Body of pancreas (tissue), 4 donors: ENCODE results near the gene TPD52L1. TPM values are rescaled to one million over a fixed set of nuclear protein-coding genes. Genes with fewer than 3 reads are reported as not detected.

Source experiments
- ATAC-seq: fragments of 150-250 bp; one replicate; pipeline ENCODE4 v1.9.1; 2016
- DNase-seq, 4 donors: peaks; one replicate each; pipeline ENCODE4 v3.0.0-alpha.2; 2019
- H3K27ac ChIP-seq, 4 donors: fragments of 200-600 bp; sonication (generic); 1 replicate in 3 of 4; 2 replicates in 1 of 4; pipeline versions ENCODE4 v1.5.1 to v1.6.1; 2016 to 2019; ENCODE audit warnings: mild to moderate bottlenecking in 1 of 4, mixed read lengths in 1 of 4, moderate library complexity in 1 of 4
- H3K27me3 ChIP-seq, 2 donors: fragments of 200-600 bp; sonication (generic); one replicate each; pipeline ENCODE4 v1.6.0; 2016; ENCODE audit warnings: mild to moderate bottlenecking in 1 of 2
- H3K36me3 ChIP-seq, 2 donors: fragments of 200-600 bp; sonication (generic); replicated peaks in 1 of 2; 2 replicates each; pipeline ENCODE4 v1.5.1; 2016; ENCODE audit warnings: low read depth in 2 of 2; ENCODE audit not compliant: insufficient read depth in 1 of 2
- H3K4me1 ChIP-seq: fragments of 200-600 bp; sonication (generic); one replicate; pipeline ENCODE4 v1.6.0; 2016
- H3K4me3 ChIP-seq, 2 donors: fragments of 200-600 bp; sonication (generic); 1 replicate in 1 of 2; 2 replicates in 1 of 2; pipeline ENCODE4 v1.5.1; 2016 to 2019
- H3K9me3 ChIP-seq, 3 donors: fragments of 200-600 bp; sonication (generic); 1 replicate in 2 of 3; 2 replicates in 1 of 3; pipeline ENCODE4 v1.5.1; 2016
- CTCF ChIP-seq, 7 experiments: fragments of 450-650 bp in 4 of 7; fragments of 200-600 bp in 3 of 7; sonication (generic) in 3 of 7; IDR thresholded peaks; one replicate each; pipeline ENCODE4 v1.5.1; 2016 to 2019; ENCODE audit warnings: antibody characterized with exemption in 7 of 7
- POLR2A ChIP-seq, 3 donors: fragments of 450-650 bp; IDR thresholded peaks; one replicate each; pipeline ENCODE4 v1.6.1; 2016; ENCODE audit warnings: antibody characterized with exemption in 3 of 3, mild to moderate bottlenecking in 2 of 3
- WGBS, 2 donors: methylation state at CpG; one replicate each; pipeline ENCODE4 v1.1.5; 2017; 5-methylcytosine and 5-hydroxymethylcytosine counted together
- intact Hi-C: fragments of 100-400 bp; cut with DNase I; formaldehyde crosslinking; loops from one replicate; pipeline ENCODE4 v1.15.1; 2023
- total RNA-seq, 2 donors: library from RNA; depleted of rRNA; stranded (reverse); fragments of >200 nt; gene quantifications; one replicate each; pipeline ENCODE4 v1.1.0, GENCODE V29; 2016

TPD52L1 gene
- total RNA-seq, 2 donors from 2014 or later, result 33.3 to 101 TPM

DNA sequence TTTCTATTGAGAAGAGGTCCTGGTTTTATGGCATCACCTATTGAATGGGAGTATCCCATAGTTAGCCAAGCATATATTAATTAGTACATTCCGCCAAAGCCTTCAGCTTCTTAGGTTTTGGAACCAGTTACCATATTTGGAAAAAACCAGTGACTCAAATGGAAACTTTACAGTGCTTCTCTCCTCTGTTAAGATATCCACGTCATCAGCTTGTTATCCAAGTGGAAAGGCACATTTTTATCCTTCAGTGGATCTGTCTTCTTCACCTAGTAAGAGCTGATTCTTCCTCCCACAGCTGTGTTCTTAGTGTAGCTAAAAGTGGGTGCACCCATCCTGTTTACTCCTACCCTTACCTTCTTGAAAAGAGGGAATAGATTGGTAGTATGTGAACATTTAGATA, 34.5 kb downstream of the TPD52L1 start:
- TF ChIP-seq CTCF (IDR thresholded peaks at IDR 0.05), result no peak
- TF ChIP-seq POLR2A (IDR thresholded peaks at IDR 0.05), result no peak
- ATAC-seq, result no peak
- DNase-seq, result no peak
- H3K4me1 ChIP-seq, result peaks cover 27% of the 10 kb centered on the region
- no peak overlapping the region for H3K4me3 ChIP-seq
- no peaks in the 10 kb centered on the region for H3K27me3 ChIP-seq
- intact Hi-C loops, result no loop called here
- 75 to 87% methylated on average over 2 of the region's 2 CpGs for WGBS, 2 donors
- no peaks in the 10 kb centered on the region for H3K36me3 ChIP-seq
- H3K27ac ChIP-seq, result no peak overlapping the region
- H3K9me3 ChIP-seq, result no peaks in the 10 kb centered on the region

DNA sequence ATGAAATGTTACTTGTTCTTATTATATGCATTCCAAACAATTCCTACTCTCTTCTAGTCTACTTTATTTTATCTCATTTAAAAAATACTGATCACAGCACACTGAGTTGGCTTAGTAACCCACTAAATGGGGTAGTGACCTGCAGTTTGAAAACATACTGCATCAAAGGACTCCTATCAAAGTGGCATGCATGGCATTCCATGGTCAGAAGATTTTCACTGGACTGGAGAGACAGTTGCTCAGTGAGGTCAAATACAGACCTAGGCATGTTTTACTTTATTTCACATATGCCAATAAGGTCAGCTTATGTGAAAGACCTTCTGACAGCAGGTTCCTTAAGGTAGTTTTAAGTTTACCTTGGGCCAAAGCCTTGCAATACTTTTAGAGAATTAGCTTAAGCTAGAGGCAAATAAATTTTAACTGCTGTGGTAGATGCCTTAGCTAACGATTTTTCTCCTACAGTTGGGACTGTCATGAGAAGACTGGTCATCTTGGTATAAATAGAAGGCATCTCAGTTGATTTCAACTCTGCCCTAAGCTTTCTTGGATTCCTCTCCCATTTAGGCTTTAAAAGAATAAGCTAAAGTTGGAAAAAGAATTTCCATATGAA, 35.1 kb downstream of the TPD52L1 start:
- Histone ChIP-seq H3K9me3 (no peaks in the 10 kb centered on the region), H3K36me3 (no peaks in the 10 kb centered on the region), H3K4me1 (peaks cover 24% of the 10 kb centered on the region), H3K4me3 (no peak overlapping the region), H3K27me3 (no peaks in the 10 kb centered on the region), H3K27ac (peak overlapping the region in 2 of 4 donors; percentile 13 to 46)
- 39 to 46% methylated on average over 1 of the region's 1 CpG for WGBS, 2 donors
- DNase-seq (no peak), ATAC-seq (no peak)
- intact Hi-C loops, result no loop called here
- TF ChIP-seq POLR2A (IDR thresholded peaks at IDR 0.05) (no peak), CTCF (IDR thresholded peaks at IDR 0.05) (no peak)

DNA sequence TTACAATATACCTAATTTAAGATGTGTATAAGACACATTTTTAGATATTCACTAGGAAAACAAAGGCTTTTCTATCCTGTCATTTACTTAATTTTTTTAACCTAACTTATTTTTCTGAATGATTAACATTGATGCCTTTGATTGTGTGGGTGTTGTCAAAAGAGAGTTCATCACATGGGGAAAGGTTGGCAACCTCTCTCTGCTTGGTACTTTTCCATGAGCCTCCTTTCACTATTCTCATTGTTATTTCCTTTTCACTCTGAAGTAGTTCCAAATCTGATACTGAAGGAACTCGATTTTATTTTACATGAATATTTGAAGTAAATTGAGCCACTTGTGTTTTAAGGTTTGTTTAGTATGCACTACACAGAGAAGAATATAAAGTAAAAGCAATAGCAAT, 35.9 kb downstream of the TPD52L1 start:
- 12 to 19% methylated on average over 1 of the region's 1 CpG for WGBS, 2 donors
- Histone ChIP-seq H3K4me1 (peaks cover 28% of the 10 kb centered on the region), H3K9me3 (no peaks in the 10 kb centered on the region), H3K4me3 (no peak overlapping the region), H3K27me3 (no peaks in the 10 kb centered on the region), H3K36me3 (no peaks in the 10 kb centered on the region), H3K27ac (peak overlapping the region in 2 of 4 donors; percentile 13 to 46)
- ATAC-seq (no peak), DNase-seq (peak in 1 of 4 donors; percentile 33)
- intact Hi-C loops, result no loop called here
- no peak for TF ChIP-seq CTCF (IDR thresholded peaks at IDR 0.05)
- TF ChIP-seq POLR2A (IDR thresholded peaks at IDR 0.05), result no peak

DNA sequence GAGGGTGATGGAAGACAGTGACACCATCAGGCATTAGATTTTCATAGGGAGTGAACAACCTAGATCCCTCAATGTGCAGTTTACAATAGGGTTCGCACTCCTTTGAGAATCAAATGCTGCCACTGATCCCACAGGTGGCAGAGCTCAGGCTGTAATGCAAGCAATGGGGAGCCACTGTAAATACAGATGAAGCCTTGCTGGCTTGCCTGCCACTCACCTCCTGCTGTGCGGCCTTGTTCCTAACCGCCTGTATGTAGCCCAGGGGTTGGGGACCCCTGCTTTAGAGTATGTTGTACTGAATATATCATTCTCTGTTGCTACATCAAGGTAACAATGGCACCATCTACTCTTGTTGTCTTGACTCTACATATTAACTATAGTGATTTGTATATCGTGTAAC, 37.1 kb downstream of the TPD52L1 start:
- intact Hi-C loops, result no loop called here
- Histone ChIP-seq H3K9me3 (no peaks in the 10 kb centered on the region), H3K4me3 (no peak overlapping the region), H3K4me1 (peaks cover 39% of the 10 kb centered on the region), H3K27ac (no peak overlapping the region), H3K36me3 (no peaks in the 10 kb centered on the region), H3K27me3 (no peaks in the 10 kb centered on the region)
- ATAC-seq (no peak), DNase-seq (no peak)
- no peak for TF ChIP-seq CTCF (IDR thresholded peaks at IDR 0.05)
- no peak for TF ChIP-seq POLR2A (IDR thresholded peaks at IDR 0.05)
- WGBS, 2 donors, result 90% methylated on average over 4 of the region's 4 CpGs
